HG02678 (cell line): ENCODE measurements around the gene DCC.

Source experiments
- ATAC-seq: cut with Tn5 transposase; IDR thresholded peaks from one replicate; pipeline ENCODE4 v1.9.1; 2021; ENCODE audit warnings: mild to moderate bottlenecking, moderate library complexity; ENCODE audit not compliant: unreplicated experiment

Gene DCC

GRCh38 chr18:53360501-53361443, 1020.8 kb downstream of the DCC start:
- ATAC-seq, result no peak

- no peak for ATAC-seq
These were observed 1035.6 kb downstream of the DCC start for GRCh38 chr18:53375621-53376020.

- no peak for ATAC-seq
These were observed 1040.2 kb downstream of the DCC start for GRCh38 chr18:53380063-53380639.

DNA sequence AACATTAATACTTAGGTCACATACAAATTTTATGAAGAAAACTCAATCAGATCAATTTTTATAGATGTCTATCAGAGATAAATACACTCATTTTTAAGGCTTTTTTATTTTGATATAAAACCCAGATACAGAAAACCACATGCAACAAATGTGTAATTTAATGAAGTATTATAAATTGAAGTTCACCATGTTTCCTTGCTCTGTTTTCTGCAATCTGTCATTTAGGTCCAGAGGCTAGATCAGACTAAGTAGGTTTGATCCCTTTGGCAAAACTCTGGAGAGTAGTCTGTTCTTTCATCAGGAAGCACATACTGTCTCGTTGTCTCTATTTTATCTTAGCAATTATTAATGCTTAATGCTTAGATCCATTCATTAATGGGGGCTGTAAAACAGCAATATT, 1042.9 kb downstream of the DCC start:
- no peak for ATAC-seq

DNA sequence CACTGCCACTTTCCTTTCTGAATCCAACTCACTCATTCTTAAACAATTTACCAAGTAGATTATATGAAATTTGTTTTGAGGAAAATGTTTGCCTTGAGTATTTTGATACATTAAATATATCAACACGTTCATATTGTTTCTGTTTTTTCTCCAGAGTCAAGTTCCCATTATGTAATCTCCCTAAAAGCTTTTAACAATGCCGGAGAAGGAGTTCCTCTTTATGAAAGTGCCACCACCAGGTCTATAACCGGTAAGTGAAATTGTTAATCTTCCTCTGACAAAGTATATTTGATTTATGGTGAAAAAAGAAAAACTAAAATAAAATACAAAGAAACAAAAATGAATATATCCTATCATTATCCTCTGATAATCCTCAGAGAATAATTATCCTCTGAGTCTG, 1045.9 kb downstream of the DCC start:
- ATAC-seq, result no peak

DNA sequence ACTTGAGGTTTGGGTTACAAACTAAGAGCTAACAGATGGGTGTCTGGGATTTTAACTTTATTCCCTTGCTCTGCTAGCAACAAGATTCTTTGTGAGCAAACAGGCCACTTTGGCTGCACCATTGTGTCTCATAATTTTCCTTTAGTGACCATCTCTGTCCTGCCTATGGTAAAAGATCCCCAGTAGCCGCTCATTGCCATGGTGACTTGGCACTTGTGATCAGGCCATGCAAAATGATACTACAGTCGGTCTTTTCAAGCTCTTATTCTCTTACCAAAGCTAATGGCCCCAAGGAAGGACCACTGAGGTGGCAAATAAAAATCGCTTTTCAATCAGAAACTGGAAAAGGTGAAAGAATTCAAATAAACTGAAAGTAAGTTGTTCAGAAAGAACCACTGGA, 1047.6 kb downstream of the DCC start:
- no peak for ATAC-seq

DNA sequence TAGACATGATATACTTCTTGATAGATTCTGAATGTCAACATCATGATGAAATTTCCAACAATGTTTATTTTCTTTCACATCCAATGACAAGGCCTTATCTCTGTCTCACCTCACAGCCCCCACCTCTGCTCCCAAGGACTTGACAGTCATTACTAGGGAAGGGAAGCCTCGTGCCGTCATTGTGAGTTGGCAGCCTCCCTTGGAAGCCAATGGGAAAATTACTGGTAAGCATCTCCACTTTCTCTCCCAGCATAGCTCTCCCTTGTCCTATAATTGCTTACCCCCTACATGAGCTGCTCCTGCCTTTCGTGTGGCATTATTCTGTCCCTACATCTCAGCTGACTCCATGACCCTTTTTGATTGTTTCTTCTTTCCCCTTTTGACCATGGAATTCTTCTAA, 1062.7 kb downstream of the DCC start:
- ATAC-seq, result no peak

- ATAC-seq, result no peak
These were observed 1068.3 kb downstream of the DCC start for GRCh38 chr18:53408271-53408670.

DNA sequence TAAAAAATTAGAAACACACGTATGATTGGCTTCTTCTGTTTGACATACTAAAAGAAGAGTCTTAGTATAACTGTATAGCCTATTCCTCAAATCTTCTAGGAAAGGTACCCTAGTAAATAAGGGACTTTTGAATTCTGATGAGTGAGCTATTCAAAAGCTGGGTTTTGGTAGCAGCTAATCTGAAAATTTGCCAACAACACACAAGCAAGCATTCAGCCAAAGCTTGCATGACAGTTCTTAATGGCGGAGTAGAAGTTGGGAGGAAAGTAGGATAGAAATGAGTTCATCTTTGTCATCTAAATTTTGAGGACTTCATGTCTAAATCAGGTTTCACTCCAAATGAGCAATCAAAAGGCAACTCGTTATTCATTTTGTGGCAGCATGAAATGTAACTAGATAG, 1071.5 kb downstream of the DCC start:
- no peak for ATAC-seq

DNA sequence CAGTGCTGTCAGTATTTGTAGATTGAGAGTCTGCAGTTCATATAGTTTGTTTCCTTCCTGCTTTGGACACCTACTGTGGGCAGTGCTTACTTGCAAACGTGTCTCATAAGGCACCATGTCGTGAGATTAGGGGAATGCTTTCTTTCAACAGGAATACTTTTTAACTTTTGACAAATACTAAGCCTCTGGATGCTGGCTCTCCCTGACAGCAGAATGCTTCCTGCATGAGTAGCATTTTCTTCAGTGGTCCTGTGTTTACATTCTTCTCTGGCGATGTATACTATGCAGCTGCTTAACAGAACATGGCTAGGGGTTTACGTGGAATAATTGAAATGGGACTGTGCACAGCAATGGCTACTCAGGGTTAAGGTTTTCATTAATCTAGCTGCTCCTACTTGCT, 1077.0 kb downstream of the DCC start:
- ATAC-seq, result no peak

DNA sequence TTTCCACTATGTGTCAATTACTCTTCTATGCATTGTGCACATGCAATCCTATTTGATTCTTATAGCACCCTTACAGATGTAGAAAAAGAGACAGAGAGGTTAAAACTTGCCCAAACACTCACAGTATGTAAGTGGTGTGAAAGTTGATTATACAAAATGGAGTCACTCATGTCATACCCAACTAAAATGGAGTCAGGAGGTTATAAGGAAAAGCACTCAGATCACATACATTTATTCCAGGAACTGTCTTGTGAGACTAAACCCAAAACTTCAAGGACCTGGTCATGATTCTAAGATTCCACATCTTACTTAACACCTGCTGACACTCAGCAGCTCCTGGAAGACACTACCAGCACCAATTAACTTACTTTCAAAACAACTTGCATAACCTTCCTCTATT, 1081.9 kb downstream of the DCC start:
- ATAC-seq, result no peak

DNA sequence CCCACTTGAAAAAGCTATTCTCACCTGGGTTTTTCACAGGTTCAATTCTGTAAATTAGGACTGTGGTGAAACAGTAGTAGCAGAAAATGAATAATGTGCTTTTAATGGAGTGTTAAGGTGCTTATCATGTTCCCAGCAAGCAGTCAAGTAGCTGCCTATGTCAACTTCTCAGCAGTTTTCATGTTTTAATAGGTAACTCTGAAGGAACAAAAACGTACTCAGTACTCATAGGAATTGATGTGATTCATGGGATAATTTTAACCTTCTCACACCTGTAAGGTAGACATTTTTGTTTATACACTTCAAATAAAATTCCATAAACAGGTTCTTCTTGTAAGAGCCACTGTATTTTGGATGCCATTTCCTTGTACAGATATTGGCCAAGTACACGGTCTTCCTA, 1082.9 kb downstream of the DCC start:
- no peak for ATAC-seq

DNA sequence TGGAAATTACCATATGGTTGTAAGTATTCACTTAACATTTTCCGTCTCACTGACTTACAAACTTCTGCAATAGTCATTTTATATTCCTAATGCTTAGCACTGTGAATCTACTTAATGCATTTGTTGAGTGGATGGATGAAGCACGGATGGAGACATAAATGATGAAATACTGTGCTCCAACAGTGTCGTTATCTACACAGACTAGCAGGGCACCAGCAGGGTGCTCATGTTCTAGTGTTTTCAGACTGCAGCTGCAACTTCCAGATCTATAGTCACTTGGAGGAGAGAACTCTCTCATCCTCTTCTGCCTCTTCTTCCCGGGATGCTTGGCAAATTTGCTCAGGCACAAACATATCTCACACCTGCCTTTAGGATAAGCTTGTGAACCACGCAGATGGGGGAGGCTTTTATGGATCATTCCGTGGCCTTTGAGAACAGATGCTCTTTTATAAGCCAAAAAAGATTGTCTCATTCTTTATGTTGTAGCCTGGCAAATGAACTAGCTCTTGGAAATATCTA, 1086.7 kb downstream of the DCC start:
- ATAC-seq, result no peak

- ATAC-seq, result no peak
These were observed 1101.9 kb downstream of the DCC start for GRCh38 chr18:53441761-53442414.

GRCh38 chr18:53442415-53442783, 1102.4 kb downstream of the DCC start:
- ATAC-seq, result no peak

GRCh38 chr18:53443336-53443735, 1103.3 kb downstream of the DCC start:
- ATAC-seq, result no peak

DNA sequence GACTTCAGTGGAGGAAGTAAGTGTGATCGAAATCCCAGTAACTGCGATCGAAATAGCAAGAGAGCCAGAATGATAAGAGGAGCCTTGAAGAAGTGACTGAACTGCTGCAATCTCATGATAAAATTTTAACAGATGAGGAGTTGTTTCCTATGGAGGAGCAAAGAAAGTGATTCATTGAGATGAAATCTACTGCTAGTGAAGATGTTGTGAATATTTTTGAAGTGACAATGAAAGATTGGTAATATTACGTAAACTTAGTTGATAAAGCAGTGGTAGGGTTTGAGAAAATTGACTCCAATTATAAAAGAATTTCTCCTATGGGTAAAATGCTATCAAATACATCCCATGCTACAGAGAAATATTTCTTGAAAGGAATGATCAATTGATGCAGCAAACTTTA, 1103.8 kb downstream of the DCC start:
- no peak for ATAC-seq

DNA sequence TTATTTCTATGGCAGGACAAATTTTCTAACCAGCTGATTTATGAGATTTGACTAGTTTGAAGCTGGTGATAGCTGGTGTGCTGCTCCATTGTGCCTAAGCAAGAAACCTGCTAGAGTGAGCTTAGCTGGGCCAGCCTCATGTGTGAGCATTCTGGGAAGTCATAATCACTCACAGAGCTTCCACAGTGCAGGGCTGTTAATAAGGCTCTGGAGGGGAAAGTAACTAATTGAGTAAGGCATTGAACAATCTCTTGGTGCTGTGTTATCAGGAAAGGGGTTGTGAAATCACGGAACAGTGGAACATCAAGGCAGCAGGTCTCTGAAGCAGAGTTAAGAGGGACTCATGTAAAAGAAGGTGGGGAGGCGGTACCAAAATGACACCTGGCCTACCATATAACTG, 1111.9 kb downstream of the DCC start:
- ATAC-seq, result no peak

- no peak for ATAC-seq
These were observed 1117.1 kb downstream of the DCC start for GRCh38 chr18:53457068-53457467.

- ATAC-seq, result no peak
These were observed 1118.3 kb downstream of the DCC start for GRCh38 chr18:53458268-53458667.

DNA sequence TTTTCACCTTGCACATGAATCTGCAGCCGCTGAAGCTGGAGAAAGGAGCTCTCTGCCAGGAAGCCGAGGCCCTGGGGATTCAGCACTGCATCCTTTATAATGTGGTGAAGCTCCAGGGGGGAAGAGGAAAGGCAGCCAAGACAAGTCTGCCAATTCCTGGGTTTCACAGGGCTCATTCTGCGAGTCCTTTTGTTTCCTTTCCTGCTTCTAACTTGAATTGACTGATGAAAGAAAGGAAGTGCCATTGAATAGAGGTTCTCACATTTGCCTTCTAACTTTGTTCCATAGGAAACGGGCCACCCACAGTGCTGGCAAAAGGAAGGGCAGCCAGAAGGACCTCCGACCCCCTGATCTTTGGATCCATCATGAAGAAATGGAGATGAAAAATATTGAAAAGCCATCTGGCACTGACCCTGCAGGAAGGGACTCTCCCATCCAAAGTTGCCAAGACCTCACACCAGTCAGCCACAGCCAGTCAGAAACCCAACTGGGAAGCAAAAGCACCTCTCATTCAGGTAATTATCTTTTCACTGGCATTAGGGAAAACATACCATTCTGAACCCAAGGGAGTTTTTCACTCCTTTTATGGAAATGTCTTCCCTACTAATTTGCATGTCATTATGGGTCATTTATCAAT, 1119.1 kb downstream of the DCC start:
- no peak for ATAC-seq
